ENCODE results near the gene CLCNKA.
"Not testable (repeated sequence)": the region's sequence is repeated elsewhere in the genome, so short reads cannot be mapped to it uniquely, and the experiment has no call there.

Gene CLCNKA

DNA sequence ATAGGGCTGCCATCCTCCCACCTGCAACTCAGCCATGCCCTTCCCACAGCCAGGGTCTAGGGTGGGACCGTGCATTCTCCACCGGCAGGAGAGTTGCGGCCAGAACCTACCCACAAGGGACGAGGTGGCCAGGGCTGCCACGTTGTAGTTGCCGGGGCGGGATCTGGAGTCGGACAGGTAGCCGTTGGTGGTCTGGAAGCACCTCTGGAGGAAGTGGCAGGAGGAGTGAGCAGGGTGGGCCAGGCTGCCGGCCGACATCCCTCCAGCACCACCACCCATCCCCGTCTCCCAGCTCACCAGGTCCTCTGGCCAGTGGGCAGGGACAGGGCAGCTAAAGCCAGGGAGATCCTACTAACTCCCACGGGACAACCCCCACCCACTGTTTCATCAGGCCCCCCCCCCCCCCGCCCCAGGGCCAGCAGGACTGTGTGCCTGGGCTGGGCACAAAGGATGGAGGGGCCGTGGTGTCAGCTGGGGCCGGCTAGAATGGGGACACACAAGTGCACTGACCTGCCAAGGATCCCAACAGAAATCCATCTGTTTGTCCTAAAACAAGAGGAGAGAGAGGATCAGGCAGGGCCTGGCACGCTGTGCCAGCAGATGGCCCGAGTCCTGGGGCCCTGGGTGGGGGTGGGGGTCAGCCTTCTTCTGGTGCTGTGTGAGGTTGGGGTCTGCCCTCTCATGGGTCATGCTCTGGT, 40.3 kb downstream of the CLCNKA start:
- not testable (repeated sequence) for FAIRE-seq; DNase-seq (ENCODE audit: low spot score)

DNA sequence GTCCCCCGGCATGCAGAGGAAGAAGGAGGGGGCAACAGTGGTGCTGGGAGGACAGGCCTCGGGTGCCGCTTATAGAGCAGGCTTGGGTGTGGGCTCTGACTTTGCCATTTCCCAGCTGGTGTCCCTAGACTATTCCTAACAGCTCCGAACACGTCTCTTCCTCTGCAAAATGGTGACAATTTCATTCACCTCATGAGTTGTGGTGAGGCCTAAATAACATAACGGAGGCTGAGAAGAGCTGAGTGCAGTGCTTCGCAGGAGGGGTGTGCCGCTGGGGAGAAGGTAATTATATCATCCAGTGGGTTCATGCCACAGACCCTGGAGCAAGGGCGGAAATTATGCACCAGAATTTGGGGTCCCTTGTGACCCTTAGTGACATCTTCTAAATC, 40.8 kb downstream of the CLCNKA start:
- not testable (repeated sequence) for FAIRE-seq

DNA sequence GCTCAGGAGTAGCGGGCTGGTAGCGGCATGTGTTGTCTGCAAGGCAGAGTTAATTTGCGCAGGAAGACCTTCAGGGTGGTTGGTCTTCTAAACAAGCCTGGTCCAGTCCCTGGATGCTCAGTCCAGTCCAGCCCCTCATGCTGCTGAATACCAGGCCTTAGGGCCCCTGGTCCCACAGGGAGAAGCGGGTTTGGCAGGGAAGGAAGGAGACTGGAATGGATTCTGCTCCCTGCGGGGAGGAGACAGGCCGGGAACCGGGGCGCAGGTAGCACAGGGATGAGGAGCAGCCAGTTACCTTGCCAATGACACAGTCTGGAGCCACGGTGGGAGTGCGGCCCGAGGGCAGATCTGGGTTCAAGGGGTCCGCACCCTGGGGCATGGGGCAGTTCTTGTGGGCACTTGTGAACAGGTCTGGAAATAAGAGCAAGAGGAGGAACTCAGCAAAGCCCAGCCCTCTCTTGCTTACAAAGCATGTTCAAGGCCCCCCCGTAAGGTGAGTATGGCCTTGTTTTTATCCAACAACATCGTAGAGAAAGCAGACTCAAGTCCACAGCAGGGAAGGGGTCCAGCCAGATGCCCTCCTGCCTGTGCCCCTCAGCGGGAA, 41.5 kb downstream of the CLCNKA start:
- no peak for FAIRE-seq
- DNase-seq (ENCODE audit: low spot score), result no peak

More for the DNA sequence above, 40.8 kb downstream of the CLCNKA start:
- DNase-seq (ENCODE audit: low spot score), result not testable (repeated sequence)

DNA sequence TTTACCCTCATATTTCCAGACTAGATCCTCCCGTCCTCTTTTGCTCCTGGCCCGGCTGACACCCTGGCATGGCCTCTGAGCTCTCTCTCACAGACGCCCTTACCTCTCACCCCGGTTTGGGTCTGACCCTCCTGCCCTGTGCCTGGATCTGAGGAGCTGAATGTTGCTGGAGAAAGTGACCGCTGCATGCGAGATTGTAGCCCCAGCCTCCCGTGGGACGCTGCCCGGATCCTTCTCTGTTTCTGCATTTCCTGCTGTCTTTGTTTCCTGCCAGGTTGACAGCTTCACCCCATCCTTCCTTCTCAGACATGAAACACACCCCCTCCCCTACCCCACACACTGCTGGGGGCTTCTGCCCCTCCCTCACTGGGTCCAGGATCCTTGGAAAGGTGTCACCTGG, 42.1 kb downstream of the CLCNKA start:
- DNase-seq (ENCODE audit: low spot score) (no peak), FAIRE-seq (no peak)

DNA sequence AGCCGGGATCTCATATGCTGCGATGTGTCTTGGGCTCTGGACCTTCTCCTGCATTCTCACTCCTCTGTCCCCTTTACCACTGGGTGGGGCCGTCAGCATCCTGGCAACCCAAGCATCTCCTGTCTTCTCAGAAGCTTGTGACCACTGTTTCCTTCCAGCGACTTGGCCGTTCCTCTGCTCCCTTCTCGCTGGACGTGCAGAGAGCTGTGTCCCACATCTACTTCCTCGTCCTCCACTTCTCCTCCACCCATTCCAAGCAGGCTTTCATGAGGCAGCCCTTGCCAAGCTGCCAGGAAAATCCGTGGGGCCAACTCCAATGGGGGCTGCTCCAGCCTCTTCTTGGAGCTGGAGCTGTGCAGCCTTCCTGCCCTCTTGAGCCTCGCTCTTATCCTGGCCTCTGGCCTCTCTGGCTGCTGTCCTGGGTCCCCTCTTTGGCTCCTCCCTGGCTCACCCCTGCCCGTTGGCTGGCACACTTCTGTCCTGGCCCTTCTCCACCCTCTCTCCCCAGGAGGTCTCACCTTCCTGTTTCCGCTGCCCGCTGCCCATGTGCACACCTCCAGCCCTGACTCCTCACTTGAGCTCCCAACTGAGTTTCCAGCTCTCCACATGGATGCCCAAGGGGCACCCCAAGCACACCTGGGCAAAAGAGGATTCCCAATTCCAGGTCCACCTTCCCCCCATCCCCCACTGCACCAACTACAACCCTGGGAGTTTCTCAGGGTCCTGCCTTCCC, 42.9 kb downstream of the CLCNKA start:
- DNase-seq (ENCODE audit: low spot score) (no peak), FAIRE-seq (no peak)

DNA sequence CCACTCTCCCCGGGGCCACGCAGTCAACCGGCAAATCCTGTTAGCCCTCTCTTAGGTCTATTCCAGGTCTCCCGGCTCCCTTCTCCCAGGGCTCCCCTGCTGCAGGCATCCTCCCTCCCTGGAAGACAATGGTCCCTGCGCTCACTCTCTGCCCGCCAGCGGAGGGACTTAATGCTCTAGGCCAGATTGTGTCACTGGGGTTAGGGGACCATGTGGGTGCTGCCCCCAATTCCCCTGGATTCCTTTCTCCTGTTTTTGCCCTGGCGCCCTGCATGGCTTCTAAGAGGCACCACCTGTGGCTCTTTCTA, 43.4 kb downstream of the CLCNKA start:
- no peak for FAIRE-seq

DNA sequence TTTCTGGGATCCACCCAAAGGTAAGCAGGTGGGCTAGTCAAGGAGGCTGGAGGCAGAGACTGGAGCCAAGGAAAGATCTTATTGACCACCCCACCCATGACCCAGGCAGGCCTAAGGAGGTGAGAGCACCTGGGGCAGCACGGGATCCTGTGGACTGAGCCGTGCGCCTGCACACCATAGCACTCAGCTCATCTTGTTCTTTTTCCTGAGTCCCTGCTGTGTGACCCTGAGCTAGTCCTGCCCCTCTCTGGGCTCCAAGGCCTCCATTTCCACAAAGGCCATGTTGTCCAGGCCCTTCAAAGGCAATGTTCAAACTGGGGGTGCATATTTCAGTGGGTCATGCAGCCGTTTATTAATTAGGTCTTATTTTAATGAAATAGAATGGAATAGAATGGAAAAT, 44.4 kb downstream of the CLCNKA start:
- no peak for FAIRE-seq
- no peak for DNase-seq (ENCODE audit: low spot score)

More for the DNA sequence above, 43.4 kb downstream of the CLCNKA start:
- DNase-seq (ENCODE audit: low spot score), result no peak

DNA sequence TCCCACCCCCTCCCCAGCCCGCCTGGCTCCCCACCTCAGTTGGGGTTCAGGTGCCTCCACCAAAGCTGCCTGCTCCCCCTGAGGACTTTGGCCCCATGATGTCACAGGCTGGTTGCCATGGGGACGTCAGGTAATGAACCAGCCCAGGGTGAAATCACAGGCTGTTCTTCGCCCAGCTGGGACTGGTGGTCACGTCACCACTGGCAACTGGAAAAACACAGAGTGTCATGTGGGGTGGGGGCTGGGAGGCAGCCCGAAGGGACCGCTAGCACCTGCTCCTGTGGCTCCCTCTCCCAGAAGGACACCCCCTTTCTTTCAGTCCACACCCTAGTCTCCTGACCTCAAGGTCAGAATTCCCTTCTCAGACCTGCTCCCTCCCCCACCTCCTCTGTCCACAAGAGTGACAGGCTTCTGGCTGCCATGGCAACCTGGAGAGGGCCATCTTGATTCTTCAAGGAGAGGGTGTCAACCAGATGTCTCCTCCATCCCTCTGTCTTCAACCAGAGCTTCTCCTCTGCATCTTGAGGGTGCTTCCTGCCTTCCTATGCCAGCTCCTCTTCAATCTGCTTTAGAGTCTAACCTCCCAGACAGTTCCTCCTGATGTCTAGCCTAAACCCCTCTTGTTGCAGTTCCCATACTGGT, 45.4 kb downstream of the CLCNKA start:
- DNase-seq (ENCODE audit: low spot score) (no peak), FAIRE-seq (no peak)

DNA sequence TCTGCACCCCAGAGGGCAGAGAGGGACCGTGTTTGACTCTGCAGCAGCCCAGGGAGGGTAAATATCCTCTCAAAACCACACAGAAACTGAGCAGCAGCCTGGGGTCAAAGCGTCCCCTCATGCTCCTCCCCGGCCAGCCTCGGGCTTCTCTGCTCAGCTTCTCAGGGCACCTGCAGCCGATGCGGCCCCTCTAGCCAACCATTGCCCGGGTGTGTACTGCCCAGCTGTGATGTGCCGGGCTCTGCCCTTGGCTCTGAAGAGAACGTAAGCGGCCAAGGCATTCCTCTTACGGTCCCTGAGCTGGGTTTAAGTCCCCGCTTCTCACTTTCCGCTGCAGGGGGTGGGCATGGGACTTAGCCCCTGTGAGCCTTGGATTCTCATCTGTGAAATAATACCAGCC, 46.1 kb downstream of the CLCNKA start:
- FAIRE-seq (no peak), DNase-seq (ENCODE audit: low spot score) (no peak)

DNA sequence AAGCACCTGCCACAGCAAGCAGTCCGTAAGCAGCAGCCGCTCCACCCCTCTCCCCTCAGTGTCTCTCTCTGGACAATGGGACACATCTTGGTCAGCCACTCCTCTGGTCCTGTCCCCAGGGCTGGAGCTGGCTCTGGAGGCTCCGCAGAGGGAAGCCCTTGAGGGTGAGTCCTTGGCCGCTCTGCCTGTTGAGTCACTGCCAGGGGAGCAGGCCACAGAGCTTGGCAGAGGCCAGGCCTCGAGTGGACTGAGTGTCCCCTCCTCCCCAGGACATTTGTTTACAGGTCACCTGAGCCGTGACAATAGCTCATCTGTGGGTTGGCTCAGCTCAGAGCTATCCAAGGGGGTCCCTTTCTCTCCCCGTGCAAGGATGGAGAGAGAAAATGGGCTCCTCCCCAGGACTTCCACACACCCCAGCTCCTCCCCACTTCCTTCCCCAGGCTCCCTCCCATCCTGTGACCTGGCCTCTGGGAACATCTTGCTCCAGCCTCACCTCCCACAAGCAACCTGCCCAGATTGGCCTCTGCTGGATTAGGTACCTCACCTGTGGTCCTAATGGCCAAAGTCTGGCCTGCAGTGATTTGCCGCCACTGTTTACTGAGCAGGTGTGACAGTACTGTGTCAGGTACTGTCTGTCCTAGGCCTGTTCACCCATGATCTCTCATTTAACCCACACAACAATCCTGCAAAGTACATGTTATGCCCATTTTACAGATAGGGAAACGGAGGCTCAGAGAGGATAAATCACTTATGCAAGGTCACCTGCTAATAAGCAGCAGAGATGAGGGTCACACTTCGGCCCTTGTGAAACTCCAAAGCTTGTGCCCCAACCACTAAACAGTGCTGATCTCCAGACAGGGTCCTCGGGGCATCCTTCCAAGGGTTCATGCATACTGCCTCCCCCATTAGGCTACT, 46.8 kb downstream of the CLCNKA start:
- peak; percentile 44 for DNase-seq (ENCODE audit: low spot score)
- peak; percentile 38 for FAIRE-seq

DNA sequence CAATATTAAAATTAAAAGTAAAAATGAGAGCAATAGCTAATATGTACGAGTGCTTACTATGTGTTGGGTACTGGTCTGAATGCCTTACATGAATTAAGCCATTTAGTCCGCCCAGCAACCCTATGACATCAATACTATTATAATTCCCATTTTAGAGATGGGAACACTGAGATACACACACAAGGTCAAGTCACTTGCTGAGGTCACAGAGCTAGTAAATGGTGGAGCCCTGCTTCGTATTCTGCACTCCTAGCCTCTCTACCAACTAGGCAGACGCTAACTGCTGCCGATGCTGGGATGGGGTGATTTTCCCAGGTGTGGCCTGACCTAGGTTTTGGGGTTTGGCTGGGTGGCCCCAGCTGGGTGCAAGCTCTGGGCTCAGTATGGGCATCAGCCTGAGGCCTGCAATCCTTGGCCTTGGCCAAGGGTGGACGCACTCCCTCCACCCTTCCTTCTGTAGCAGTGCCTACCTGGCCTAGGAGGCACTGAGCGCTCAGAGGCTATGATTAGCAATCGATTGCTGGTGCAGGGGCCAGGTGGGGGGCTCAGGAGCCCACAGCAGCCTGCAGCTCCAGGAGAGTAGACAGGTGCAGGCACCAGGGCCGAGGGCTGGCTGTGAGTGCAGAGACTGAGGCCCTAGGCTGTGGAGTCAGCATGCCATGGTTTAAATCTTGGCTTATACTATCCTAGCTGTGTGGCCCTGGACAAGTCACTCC, 49.0 kb downstream of the CLCNKA start:
- DNase-seq (ENCODE audit: low spot score) (no peak), FAIRE-seq (no peak)

DNA sequence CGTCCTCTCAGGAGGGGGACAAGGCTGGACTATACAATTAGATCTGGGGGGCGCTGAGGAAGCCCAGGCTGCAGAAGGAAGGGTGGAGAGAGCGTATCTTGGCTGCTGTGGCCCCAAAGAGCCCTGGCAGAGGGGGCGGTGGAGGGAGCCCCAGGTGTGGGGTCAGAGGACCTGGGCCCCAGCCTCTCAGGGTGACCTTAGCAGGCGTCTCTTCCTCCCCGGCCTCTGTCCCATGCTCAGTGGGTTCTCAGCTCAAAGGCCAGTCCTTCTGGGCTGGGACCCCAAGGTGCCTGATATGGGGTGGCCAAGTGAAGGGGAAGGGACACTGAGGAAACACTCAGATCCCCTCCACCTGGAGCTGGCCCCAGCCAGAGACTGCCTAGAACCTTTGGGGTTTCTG, 49.8 kb downstream of the CLCNKA start:
- no peak for DNase-seq (ENCODE audit: low spot score)
- no peak for FAIRE-seq

DNA sequence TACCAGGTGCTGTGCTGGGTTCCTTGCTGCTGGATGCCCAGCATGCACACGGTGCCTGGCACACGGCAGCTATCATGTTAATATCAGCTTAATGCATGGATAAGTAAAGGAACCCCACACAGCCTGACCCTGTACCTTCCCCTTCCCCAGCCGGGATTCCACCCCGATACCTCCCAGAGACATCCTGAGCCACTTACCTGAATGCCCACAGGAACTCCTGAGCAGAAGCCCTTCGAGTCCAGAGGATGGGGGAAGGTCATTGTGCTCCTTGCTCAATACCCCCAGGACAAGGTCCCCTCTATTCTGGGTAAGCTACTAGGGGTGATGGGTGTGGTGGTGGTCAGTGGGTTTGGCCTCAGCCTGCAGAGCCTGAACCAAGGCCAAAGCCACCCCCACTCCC, 50.3 kb downstream of the CLCNKA start:
- no peak for DNase-seq (ENCODE audit: low spot score)
- FAIRE-seq, result no peak

DNA sequence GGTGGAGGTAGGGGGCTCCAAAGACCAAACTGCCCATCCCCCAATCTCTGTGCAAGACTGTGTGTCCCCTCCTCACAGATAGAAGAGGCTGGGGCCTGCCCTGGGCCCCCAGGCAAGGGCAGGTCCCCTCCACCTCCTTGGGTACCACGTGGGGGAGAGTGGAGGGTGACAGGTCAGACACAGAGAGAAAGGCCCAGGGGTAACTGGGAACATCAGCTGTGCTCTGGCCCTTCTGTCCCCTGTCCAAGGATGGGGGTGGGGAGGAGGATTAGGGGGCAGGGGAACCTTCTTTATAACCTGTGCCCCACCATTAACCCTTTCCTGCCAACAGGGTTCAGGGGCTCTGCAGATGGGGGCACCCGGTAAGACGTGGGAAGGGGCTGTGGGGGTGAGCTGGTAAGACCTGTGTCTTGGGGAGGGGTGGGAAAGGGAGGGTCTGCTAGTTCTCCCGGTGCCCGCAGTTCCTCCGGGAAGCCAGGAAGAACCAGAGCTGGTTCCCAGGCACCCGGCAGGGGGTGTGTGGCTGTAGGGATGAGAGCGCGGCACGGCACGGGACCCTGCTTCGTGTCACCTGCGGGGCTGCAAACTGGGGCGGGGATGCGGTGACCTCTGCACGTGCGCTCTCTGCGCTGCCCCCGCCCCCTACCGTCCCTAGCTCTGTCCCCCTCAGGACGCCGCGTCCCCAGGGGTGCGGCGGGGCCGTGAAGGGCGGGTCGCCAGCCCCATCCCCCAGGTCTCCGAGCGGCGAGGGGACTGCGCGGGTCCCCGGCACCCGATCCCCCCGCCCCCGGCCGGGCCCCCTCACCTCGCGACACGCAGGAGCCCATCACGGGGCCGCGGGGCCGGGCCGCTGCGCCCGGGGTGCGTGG, 51.0 kb downstream of the CLCNKA start:
- DNase-seq (ENCODE audit: low spot score) (no peak), FAIRE-seq (no peak)

DNA sequence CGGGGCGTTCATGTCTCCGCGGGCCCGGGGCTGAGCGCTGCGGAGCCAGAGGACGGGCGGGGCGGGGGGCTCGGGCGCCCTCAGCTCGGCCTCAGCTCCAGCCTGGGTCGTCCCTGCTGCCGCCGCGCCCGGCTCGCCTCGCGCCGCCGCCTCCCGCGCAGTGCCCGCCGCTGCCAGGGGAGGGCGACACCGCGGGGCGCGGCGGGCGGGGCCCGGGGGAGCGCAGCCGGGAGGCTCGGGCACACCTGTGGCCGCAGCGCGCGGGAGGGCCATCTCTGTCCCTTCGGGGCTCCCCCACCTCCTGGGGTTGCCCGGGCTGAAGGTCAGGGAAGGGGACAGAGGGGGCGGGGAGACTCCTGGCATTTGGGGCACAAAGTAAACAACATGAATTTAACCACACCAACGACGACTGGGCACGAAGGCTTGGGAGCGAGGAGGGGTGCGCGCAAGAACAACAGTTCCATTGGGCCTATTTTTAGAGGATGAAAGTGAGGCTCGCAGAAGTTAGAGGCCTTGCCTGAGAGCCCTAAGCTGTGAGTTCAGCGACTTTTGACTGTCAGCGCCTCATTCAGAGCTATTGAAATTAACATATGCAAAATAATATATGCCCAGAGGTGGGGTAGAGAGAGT, 51.8 kb downstream of the CLCNKA start, which contains the start of gene FAM131C:
FAM131C (minus strand) TSS at position 162 of the 630 bp plus-strand sequence. CDS start 209 bp downstream, outside the sequence.
- FAIRE-seq (no peak), DNase-seq (ENCODE audit: low spot score) (no peak)

DNA sequence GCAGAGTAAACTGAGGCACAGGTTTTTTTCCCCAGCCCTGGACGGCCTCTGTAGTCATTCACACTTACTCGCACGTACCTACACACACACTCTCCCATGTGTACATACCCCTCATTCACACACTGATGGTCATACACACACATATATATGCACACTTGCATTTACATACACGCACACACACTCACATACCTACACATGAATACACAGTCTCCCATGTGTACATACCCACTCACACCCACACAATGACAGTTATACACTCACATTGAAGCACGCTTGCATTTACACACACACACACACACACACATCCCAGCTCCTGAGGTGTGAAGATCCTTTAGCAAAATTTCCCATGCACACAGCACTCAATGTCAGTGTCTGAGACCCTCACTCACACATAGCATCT, 52.4 kb downstream of the CLCNKA start:
- FAIRE-seq, result no peak
- no peak for DNase-seq (ENCODE audit: low spot score)

DNA sequence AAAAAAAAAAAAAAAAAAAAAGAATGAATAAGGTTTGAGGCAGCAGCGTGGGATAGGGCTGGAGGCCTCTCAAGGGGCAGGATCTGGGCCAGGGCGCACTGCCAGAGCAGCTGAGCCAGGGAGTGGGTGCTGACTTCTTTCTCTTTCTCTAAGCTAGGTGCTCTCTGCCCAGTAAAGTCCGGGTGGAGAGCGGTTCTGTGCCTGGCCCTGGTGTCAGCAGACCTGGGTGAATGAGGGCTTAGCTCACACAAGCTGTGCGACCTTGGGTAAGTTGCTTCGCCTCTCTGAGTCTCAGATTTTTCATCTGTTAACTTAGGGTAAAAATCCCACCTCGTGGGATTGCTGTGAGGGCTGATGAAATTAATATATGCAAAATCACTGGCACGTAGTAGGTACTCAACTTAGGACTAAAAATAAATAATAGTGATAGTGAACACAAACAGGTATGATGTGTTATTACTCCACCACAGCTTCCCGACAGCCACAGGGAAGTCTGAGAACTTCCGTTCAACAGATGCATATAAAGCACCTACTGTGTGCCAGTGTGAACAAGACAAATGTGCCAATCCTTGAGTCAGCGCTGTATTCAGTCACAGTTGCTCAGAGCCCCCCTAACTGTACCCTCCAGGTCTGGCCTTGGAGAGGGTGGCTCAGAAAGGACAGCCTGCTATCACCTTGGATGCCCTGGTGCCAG, 53.6 kb downstream of the CLCNKA start:
- FAIRE-seq (peak; percentile 35), DNase-seq (ENCODE audit: low spot score) (peak; percentile 62)

All from RCC 7860 (cell line).